LNCaP clone FGC (cell line): ENCODE results near the gene GLYR1.

Source experiments
- DNase-seq: peaks from one replicate; pipeline ENCODE4 v3.0.0-alpha.2; 2011; ENCODE audit warnings: low read depth
- H3K4me3 ChIP-seq: 2 replicates; pipeline ENCODE4 v1.5.1; 2011; ENCODE audit warnings: mild to moderate bottlenecking, low read depth, low read length, control low read depth
- CTCF ChIP-seq: IDR thresholded peaks from 2 replicates; pipeline ENCODE4 v1.5.1; 2012; ENCODE audit warnings: mild to moderate bottlenecking; ENCODE audit not compliant: control insufficient read depth, insufficient read depth; ENCODE audit errors: extremely low read depth

Gene GLYR1

GRCh38 chr16:4753227-4753626, 93.9 kb downstream of the GLYR1 start:
- no peak overlapping the region for H3K4me3 ChIP-seq
- no peak for TF ChIP-seq CTCF
- DNase-seq: no peak
